ENCODE results near the gene TAOK3.

The TAOK3 gene

DNA sequence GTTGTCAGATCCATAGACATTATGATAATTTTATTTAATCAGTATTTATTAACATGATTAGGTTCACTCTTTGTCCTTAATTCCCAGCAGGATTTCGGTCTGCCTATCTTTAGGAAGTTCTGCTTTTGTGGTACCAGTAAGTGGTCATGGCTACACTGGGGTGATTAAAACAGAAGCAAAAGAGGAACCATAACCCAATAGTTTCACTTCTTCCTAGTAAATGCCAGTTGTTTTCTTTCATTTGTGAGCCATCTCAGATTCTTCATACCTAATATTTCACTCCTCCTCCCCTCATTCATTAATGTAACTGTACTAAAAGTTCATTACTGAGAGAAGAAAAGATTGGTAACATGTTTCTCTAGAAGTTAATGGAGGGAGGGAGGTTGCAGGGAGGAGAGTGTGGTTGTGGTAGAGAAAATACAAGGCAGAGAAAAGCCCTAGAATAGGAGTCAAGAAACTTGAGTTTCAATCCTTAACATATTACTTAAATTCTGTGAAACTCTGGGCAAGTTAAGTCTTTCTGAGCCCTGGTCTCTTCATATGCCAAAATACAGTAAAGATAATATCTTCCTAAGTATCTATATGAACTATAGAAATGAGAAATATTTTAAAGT lies 135.5 kb downstream of the TAOK3 start:
- DNase-seq (ENCODE audit: insufficient read length, low spot score), result no peak
- no peak for FAIRE-seq

DNA sequence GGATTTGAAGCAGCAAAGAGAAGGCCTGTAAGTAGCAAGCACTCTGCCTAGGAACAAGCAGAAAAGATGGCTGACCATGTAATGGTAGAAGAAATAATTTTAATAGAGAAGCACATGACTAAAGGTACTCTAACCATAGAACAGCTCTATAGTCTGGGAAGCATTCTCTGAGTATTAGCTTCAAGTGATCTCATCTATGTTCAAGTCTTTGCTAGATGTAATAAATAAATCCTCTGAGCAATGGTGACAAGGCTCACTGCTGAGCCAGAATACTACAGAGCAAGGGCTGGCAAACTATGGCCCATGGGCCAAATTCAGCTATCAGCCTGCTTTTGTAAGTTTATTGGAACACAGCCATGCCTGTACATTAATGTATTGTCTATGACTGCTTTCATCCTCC lies 152.0 kb downstream of the TAOK3 start:
- FAIRE-seq (no peak), DNase-seq (ENCODE audit: insufficient read length, low spot score) (no peak)

DNA sequence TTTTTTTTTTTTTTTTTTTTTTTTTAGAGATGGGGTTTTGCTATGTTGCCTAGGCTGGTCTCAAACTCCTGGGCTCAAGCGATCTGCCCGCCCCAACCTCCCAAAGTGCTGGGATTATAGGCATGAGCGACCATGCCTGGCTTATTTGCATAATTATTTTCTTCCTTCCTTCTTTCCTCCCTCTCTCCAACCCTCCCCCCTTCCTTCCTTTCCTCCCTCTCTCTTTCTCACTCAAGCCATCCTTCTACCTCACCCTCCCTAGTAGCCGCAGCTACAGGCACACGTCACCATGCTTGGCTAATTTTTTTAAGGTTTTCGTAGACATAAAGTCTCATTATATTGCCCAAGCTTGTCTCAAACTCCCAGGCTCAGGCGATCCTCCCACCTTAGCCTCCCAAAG lies 152.9 kb downstream of the TAOK3 start:
- FAIRE-seq, result no peak
- no peak for DNase-seq (ENCODE audit: insufficient read length, low spot score)

DNA sequence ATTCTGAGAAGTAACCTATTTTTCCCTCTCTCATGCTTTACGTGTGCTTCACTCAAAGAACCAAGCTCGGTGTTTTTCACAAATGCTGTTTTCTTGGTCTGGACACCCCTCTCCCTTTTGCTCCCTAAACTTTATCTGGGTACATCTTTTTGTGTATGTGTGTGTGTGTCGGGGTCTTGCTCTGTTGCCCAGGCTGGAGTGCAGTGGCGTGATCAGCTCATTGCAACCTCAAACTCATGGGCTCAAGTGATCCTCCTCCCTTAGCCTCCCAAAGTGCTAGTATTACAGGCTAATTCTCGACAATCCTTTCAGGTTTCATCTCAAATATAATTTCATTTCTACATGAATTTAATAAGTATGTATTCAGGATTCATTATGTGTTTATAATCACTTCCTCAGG lies 153.6 kb downstream of the TAOK3 start:
- DNase-seq (ENCODE audit: insufficient read length, low spot score) (no peak), FAIRE-seq (no peak)

DNA sequence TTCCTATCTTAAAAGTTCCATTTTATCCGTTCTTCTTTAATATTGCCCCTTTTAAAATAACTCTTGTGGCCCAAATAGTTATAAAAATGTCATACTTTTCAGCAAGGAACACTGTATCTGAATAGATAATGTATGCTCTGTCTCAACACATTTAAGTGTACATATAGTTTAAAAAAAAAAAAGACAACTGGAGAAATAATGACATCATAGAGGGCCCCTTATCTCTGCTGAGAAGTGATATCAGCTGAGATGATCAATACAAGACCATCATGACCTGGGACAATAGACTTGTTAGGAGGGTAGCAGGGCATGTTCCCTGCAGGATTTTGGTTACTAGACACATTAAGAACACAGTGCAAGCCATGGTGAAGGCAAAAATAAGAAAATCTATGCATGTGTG lies 159.3 kb downstream of the TAOK3 start:
- DNase-seq (ENCODE audit: insufficient read length, low spot score), result no peak
- no peak for FAIRE-seq

DNA sequence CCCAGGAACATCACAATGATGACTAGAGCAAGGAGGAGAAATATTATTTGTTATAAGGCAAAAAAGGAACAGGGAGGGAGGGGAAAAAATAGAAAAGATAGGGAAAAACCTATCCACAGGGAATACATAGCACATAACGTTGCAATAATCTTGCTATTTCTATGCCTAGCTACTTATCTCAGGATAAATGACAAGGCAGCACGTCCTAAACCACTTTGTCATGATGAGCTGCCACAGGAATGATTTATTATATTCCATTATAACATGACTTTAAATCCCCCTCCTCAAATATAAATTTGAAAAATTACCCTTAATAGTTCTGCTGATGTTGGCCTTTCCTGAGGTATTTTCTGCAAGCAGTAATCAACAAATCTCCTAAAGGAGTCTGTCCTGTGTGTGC lies 160.1 kb downstream of the TAOK3 start:
- no peak for FAIRE-seq
- DNase-seq (ENCODE audit: insufficient read length, low spot score), result no peak

DNA sequence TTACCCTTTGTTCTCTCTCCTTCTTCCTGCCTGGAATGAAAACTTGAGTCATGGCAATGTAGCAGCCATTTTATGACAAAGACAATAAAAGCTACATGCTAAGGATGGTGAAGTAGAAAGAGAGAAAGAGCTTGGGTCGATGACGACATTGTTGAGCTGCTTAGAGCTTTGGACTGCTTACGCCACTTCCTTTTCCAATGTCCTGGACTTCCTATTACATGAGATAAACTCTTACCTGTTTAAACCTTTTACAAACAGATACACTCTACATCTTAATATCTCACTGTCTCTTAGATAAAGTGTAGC lies 166.6 kb downstream of the TAOK3 start:
- FAIRE-seq (no peak), DNase-seq (ENCODE audit: insufficient read length, low spot score) (no peak)

DNA sequence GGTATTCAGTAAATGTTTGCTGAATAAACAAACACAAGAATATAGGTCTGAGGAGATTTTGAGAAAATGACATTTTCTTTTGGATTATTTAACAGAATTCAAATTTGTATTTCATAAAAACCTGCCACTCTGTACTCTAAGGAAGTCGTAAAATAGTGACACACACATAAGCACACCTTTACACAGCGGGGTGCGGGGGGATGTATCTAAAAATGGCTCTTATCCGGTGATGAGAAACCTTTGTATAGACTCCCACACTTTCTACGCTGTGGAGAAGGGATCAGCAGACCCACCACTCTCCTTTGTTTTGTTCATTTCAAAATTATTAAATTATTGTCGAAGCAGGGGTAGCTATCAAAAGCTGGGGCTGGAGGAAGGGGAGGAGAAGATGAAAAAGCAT lies 178.7 kb downstream of the TAOK3 start:
- no peak for DNase-seq (ENCODE audit: insufficient read length, low spot score)
- FAIRE-seq, result no peak

DNA sequence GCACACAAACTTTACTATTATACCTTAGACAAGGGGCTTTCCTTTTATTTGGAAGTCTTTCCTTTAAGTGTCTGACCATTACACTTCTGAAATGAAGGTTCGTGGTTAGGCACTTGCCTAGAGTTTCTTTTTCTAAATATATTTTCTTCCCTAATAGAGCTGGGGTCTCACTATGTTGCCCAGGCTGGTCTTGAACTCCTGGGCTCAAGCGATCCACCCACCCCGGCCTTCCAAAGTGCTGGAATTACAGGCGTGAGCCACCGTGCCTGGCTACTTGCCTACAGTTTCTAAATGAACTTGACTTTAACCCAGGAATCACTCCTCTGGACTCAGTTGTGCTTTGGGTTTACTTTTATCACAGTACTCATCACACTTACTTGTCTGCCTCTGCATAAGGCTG lies 179.2 kb downstream of the TAOK3 start:
- DNase-seq (ENCODE audit: insufficient read length, low spot score), result no peak
- no peak for FAIRE-seq

DNA sequence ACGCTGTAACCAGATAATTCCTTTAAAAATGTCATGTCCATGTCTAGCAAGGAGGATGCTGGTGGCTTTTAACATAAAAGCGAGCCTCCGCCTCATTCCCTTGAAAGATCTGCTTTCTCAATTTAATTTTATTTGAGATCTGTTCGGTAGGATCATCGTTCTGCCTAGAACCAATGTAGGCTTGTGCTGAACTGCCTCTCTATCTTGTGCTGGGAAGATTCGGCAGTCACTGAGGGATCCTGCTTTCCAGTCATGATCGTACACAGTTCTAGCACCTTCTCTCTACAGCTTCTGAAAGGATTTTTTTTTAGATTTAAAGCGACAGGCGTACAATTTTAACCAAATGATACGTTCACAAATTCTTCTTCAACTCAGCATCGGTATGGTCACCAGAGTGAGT lies 182.4 kb downstream of the TAOK3 start:
- DNase-seq (ENCODE audit: insufficient read length, low spot score), result no peak
- FAIRE-seq, result no peak

DNA sequence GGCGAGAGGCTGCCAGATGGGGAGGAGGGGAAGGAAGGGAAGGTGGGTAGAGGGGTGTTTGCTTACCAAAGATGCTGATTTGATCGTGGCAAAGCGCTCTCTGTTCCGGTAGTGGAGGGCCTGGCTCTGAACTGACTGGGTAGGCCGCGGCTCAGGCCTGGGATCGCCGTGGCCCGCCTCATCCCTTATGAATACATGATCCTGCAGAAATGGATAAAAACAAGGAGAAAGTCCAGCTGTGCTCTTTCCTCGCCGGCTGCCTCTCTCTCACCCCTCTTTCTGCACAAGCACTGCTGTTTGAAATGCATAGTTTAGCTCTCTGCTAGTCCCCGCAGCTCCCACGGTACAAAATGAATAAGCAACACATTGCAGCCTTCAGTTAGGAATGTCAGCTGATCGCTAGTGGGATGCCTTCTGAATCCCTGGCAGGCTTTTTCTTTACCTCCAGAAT lies 182.9 kb downstream of the TAOK3 start:
- FAIRE-seq (no peak), DNase-seq (ENCODE audit: insufficient read length, low spot score) (no peak)

DNA sequence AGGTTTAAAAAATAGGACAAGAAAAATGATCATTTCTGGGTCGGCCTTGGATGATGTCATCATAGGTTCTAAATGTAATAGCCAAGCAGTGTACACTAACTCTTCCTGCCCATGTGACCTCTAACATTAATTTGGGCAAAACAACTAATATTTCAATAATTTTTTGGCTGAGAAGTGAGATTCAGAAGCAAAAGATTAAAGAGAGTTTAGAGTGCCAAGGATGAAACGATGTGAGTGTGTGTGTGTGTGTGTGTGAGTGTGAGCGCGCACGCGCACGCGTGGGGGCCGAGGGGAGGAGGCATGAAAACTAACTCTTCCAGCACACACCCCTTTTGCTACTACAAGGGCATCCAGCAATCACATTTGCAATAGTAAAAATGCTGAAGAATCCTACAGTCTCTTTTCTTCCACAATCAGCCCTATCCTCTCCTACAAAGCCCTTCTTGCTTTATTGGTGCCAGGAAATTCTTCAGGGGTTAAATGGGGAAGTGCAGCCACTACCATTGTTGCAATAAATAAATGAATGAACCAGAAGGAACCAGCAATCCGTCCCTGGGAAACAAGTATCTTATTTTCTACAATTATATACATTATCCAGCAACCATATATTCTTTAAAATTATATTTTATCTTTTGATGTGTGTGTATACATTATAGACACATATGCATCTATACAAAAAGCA lies 183.9 kb downstream of the TAOK3 start:
- FAIRE-seq, result no peak
- DNase-seq (ENCODE audit: insufficient read length, low spot score), result no peak

DNA sequence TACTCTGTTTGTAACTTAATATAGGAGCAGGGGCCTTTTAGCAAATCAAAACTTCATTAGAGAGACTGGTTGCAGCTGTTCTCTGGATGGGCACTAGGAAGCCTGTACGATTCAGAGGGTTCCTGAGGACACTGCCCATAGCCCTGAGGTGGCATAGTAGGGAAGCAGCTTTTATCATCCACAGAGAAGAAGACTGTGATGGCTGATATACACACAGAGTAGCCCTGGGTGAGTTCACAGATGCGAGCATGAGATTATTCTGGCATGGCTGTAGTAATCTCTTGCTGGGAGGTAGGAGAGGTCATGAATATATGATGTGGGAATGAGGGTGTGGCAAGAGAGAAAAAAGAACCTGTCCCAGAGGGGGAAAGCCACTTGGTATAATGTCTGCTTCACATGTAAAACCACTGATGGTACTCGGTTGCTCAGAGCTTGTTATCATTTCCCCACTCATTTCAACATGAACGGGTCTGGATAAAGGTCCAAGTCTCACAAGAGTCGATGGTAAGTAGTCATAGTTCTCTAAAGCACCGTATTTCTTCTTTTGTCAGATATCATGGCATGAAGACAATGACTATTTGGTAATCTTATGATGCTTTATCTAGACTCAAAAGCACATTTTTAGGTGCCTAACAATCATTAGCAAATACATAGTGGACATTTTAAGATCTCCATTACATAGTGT lies 184.8 kb downstream of the TAOK3 start:
- DNase-seq (ENCODE audit: insufficient read length, low spot score) (no peak), FAIRE-seq (no peak)

DNA sequence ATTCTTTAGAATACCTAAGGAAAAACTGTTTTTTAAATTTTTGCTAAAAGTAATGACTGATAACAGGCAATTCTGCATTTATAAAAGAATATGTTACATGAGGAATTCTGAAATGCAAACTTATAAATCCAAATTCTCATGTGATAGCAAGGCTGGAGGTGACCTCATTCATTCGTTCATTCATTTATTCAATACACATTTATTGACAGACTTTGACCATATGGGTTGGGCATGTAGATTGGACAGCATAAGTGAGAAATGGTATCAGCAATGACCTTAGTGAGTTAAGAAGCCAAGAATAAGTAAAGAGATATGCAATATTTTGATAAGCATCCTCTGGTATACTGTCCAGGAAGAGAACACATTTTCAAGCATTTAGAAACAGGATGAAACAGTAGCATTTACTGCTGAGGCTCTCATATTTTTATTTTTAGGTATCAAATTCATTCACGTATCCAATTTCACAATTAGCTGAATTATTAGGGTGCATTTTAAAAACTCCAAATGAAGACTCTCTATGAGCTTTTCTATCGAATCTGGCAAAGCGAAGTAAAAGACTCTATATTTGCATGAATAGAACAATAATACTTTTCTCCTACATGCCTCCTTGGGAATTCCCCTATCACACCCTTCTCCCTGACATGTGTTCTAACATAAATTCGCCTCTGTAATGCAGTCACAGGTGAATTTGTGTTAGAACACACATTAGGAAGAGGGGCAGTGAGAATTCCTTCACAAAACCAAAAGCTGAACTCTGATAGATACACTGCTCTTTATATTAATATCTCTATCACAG lies 186.9 kb downstream of the TAOK3 start:
- DNase-seq (ENCODE audit: insufficient read length, low spot score) (no peak), FAIRE-seq (no peak)

DNA sequence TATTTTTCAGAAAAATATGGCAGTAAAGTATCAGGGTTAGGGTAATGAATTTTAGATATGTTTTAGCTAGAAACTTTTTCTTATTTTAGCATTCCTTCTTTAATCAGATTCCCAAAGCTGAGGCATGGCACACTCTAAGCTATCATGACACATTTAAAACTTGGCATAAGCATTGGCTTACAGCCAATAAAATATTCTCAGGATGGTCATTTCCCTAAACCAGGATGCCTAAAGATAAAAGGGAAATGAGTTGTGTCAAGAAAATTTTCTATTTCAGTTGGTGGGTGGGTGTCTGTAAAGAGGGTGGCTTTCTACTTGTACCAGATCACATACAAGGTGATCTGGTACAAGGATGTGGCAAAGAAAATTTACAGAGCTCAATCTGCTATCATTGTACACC lies 189.0 kb downstream of the TAOK3 start:
- DNase-seq (ENCODE audit: insufficient read length, low spot score) (no peak), FAIRE-seq (no peak)

DNA sequence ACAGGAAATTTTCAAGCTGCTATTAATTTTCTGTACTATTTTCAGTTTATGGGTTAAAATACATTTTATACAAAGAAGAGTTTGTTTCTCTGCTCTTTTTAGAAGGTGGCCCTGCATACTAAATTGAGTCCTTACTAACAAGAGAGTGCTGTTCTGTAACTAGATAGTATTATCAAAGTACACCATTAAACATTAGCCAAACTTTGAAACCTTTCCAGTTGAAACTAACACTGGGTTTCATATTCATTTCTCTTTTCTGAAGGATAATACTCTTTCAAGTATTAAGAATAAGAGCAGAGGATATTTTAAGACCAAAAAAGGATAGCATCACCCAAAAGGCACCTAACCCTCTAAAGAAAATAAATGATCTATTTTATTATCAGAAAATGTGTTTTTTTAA lies 189.6 kb downstream of the TAOK3 start:
- DNase-seq (ENCODE audit: insufficient read length, low spot score) (no peak), FAIRE-seq (no peak)

DNA sequence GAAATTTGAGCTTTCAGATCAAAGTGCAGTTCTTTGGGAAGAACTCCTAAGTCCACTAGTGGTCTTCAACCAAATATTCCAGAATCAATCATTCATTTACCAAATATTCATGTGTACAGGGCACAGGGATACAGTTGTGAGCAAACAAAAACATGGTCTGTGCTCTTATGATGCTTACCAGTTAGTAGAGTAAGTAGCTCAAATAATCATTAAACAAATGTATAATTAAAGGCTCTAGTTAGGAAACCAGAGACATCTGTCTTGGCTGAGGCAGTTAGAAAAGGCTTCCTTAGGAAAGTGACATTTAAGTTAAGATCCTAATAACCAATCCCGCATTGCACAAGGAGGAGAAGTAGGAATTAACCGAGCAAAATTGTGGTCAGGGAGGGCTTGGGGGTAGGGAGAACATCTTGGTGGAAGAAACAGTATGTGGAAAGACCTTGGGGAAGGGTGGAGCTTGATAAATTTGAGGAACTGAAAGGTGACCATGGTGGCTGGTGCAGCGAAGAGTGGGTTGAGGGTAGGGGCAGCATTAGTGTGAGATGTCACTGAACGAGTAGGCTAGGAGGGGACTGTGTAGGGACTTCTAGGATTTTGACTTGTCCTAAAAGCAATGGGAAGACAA lies 196.8 kb downstream of the TAOK3 start:
- DNase-seq (ENCODE audit: insufficient read length, low spot score) (no peak), FAIRE-seq (no peak)

DNA sequence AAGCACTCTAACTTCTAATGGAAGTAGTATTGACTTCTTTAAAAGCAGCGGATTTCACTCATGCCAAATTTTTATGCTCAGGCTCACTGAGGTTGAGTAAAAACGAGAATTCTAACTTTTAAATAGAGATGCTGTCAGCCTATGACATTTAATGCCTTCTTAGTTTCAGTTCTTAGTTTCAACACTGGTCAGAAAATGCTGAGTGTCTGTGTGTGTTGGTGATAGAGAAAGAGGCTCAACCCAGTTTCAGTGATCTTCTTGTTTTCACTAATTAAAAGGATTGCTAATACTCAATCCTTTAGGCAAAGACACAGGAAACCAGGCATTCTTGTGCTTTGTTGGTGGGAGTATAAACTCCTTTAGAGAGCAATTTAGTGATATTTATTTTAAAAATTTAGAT lies 205.8 kb downstream of the TAOK3 start:
- no peak for DNase-seq (ENCODE audit: insufficient read length, low spot score)
- no peak for FAIRE-seq

DNA sequence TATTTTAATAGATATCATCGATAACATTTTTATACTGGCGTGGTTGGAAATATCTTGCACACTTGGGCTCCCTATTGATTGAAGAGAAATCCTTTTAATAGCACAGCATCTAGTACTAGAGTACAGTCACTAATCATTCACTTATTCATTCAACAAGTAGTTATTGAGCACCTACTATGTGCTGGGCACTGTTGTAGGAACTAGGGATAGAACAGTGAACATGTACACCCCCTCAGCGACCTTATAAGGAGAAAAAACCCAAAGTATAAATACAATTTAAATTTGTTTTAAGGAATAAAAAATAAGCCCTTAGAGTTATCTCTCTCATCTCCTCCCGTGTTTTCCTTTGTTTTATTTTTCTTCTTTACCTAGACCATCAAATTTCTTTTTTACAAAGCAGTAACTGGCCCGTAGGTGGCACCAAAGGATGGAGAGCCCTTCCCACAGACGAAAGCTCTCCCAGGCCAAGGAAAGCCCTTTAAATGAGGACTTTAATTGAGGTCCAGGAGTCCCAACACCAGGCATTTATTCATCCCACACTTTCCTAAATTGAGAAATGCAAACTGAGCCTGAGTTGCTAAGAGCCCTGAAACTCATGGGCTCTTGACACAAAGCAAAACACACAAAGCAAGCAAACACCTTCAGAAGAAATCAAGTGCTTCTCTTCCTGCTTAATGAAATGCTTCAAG lies 207.8 kb downstream of the TAOK3 start:
- DNase-seq (ENCODE audit: insufficient read length, low spot score), result peak; percentile 39
- no peak for FAIRE-seq

DNA sequence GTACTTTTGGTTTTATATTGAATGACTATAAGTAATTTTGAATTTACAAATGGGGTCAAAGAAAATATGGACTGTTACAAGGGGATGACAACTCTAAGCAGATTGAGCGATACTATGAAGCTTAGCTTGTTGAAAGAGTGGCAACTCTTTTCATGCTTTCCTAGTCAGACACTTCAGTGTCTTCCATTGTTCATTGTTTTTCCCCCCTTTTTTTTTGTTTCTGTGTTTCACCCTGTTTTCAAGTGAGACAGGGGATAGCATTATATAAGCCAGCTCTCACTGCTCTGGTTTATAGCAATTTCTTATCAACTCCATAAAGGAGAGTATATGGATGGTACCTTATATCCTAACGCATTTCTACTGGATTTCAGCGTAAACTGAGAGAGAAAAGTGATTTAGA lies 212.2 kb downstream of the TAOK3 start:
- DNase-seq (ENCODE audit: insufficient read length, low spot score), result no peak
- no peak for FAIRE-seq

DNA sequence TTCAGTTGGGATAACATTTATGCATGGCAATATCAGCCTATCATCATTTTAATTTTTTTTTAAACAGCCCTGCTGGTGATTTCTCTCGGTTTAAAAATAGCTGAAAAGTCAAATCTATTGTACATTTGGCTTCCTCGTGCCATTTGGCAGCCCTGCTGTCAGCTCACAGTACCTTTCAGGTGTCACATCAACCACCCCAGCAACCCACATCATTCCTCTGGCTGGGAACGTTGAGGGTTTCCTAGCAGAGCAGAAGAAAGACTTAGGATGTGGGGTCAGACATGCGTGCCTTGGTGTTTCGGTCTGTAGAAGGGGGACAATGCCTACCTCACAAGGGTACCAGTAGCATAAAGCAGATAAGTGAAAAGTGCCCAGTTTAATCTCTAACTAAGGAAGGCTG lies 221.0 kb downstream of the TAOK3 start:
- FAIRE-seq (no peak), DNase-seq (ENCODE audit: insufficient read length, low spot score) (no peak)

Data from HTR-8/SVneo (cell line).